NCI-H748 treated with DMSO at 0.1 percent for 48 hours (cell line): ENCODE measurements around the gene POLR2E.

Experiments used
- DNase-seq: peaks from one replicate; lab custom pipeline; 2025; lab: John Stamatoyannopoulos, UW

POLR2E gene

DNA sequence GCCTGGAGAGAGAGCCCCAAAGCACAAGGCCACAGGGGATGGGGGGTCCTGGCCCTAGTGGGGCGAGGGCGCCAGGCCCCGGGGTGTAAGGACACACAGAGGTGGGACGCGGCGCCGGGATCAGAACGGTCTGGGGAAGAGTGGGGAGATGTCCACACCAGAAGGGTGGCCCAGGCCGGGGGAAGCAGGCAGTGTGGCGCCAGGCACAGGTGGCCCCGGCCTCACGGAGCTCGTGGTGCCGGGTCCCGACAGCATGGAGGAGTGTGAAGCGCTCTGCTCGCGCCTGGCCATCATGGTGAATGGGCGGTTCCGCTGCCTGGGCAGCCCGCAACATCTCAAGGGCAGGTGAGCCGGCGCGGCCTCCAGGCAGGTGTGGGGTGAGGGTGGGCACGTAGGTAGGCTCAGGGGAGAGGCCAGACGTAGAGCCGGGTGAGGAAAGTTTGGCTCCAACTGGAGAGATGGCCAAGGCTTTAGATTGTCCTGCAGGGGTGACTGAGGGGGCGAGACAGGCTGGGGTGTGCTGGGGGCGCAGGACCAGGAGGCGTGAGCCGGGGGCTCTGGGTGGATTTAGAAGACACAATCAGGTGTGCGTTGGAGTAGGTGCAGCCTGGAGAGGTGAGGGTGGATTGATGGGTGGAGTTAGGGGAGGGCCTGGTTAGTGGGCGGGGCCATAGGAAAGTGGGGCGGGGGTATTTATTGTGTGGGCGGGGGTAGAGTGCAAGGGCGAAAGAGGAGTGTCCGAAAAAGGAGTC is 31.1 kb downstream of the POLR2E start:
- no peak for DNase-seq

DNA sequence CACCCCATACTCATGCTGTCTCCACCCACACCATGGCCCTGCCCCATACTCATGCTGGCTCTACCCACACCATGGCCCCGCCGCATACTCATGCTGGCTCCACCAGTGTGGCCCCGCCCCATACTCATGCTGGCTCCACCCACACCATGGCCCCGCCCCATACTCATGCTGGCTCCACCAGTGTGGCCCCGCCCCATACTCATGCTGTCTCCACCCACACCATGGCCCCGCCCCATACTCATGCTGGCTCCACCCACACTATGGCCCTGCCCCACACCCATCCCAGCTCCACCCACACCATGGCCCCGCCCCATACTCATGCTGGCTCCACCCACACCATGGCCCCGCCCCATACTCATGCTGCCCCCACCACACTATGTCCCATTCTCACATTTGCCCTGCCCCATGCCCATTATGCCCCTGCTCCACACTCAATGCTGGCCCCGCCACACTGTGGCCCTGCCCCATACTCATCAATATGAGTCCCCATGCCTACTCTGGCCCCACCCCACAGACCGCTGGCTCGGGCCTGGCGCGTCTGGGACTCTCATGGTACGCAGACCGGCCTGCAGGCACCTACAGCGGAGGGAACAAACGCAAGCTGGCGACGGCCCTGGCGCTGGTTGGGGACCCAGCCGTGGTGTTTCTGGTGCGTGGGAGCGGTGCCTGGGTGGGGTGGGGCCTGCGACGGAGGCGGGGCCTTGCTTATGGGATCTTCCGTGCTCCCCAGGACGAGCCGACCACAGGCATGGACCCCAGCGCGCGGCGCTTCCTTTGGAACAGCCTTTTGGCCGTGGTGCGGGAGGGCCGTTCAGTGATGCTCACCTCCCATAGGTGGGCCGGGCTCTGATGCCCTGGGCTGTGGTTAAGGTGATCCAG is 31.9 kb downstream of the POLR2E start:
- DNase-seq: no peak

DNA sequence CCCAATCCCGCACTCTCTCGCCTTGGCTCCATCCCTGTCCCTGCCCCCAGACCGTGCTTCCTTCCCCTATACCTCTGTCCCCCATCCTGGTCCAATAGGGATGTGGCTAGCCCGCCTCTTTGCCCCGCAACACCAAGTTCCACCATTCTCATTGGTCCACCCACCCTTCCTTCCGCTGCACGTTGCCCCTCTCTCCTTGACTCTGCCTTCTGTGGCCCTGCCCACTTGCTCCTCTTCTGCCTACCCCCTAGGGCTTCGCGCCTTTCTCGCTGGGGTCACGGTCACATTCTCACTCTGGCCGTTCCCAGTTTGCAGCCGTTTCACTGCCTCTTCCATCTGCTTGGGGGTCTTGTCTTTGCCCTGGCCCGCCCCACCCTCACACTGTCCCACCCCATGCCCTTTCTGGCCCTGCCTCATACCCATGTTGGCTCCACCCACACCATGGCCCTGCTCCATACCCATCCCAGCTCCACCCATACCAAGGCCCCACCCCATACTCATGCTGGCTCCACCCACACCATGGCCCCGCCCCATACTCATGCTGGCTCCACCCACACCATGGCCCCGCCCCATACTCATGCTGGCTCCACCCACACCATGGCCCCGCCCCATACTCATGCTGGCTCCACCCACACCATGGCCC is 32.7 kb downstream of the POLR2E start:
- DNase-seq: no peak

DNA sequence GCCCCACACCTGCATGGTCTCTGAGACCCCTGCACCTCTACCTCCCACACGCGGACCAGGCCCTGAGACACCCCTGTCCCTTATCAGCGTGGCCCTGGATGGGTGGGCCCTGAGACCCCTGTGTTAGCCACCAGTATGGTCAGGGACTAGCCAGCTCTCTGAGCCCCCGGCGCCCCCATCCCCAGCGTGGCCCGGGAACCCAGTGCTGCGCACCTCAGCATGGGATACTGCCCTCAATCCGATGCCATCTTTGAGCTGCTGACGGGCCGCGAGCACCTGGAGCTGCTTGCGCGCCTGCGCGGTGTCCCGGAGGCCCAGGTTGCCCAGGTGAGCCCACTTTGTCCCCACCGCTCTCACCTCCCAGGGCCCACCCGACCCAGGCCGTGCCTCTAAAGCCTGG is 33.2 kb downstream of the POLR2E start:
- DNase-seq: no peak

DNA sequence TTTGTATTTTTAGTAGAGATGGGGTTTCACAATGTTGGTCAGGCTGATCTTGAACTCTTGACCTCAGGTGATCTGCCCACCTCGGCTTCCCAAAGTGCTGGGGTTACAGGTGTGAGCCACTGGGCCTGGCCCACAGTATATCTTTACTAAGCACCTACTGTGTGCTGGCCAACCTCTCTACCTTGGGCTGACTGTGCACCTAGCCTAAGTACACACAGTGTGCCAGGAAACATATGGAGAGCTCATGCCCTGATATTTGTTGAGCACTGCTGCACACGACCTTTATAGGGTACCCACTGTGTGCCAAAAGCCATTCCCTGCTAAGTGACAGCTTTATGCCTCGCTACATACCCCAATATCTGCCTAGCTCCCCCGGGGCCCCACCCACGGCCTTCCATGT is 34.5 kb downstream of the POLR2E start:
- no peak for DNase-seq

DNA sequence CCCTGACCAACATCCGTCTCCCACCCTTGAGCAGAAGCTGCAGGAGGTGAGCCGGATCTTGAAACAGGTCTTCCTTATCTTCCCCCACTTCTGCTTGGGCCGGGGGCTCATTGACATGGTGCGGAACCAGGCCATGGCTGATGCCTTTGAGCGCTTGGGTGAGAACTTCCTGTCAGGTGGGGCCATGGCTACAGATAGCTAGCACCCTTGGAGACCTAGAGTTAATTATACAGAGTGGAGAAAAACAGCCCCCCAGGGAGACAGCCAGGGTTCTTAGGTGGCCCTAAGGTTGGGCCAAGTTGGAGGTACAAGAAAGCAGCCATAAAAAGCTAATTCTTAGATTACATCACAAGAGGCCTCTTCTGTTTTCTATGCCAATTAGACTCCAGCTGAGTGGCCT is 37.1 kb downstream of the POLR2E start:
- DNase-seq: no peak

DNA sequence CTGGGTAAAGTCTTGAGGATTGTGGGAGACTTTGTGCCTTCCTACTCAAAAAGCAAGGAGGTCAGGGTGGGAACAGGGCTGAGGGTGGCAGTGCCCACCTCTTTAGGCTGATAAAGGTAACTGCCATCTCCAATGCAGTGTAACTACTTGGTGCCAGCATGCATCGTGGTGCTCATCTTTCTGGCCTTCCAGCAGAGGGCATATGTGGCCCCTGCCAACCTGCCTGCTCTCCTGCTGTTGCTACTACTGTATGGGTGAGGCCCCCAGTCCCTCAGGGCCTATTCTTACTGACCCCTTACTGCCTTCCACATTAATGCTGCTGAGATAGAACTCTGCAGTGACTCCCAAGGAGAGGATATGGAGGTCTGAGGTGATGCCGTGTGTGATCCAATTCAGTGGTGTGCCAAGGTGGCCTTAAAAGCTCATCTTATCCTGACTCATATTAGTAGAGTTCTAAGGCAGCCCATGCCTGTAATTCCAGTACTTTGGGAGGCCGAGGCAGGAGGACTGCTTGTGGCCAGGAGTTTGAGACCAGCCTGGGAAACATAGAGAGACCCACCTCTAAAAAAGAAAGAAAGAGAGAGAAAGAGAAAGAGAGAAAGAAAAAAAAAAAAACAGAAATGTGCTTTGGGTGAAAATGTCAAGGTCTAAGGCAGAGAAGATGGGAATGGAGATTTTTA is 37.9 kb downstream of the POLR2E start:
- no peak for DNase-seq

DNA sequence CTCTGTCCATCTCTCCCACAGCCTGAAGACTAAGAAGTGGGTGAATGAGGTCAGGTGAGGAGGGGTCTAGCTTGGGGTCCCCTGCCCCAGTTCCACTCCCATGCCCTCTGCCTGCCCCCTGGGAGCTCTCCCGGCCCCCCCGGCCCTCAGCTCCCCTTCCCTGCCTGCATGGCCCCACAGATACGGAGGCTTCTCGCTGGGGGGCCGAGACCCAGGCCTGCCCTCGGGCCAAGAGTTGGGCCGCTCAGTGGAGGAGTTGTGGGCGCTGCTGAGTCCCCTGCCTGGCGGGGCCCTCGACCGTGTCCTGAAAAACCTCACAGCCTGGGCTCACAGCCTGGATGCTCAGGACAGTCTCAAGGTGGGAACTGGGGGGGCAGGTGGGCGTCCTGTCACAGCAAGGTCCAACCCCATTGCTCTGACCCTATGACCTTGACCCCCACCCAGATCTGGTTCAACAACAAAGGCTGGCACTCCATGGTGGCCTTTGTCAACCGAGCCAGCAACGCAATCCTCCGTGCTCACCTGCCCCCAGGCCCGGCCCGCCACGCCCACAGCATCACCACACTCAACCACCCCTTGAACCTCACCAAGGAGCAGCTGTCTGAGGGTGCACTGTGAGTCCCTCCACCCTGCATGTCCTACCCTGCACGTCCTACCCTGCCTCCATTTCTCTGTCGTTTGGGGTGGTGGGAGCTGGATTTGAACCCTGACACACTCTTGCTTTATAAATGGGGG is 39.1 kb downstream of the POLR2E start:
- DNase-seq: no peak

DNA sequence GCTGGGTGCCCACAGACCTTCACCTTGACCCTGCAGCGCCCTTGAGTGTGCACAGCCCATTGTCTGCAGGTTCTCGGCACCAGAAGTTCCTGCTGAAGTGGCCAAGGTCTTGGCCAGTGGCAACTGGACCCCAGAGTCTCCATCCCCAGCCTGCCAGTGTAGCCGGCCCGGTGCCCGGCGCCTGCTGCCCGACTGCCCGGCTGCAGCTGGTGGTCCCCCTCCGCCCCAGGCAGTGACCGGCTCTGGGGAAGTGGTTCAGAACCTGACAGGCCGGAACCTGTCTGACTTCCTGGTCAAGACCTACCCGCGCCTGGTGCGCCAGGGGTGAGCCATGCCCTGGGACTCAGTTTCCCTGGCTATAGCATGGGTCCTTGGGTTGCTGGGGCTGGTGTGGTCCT is 40.1 kb downstream of the POLR2E start:
- DNase-seq: no peak

DNA sequence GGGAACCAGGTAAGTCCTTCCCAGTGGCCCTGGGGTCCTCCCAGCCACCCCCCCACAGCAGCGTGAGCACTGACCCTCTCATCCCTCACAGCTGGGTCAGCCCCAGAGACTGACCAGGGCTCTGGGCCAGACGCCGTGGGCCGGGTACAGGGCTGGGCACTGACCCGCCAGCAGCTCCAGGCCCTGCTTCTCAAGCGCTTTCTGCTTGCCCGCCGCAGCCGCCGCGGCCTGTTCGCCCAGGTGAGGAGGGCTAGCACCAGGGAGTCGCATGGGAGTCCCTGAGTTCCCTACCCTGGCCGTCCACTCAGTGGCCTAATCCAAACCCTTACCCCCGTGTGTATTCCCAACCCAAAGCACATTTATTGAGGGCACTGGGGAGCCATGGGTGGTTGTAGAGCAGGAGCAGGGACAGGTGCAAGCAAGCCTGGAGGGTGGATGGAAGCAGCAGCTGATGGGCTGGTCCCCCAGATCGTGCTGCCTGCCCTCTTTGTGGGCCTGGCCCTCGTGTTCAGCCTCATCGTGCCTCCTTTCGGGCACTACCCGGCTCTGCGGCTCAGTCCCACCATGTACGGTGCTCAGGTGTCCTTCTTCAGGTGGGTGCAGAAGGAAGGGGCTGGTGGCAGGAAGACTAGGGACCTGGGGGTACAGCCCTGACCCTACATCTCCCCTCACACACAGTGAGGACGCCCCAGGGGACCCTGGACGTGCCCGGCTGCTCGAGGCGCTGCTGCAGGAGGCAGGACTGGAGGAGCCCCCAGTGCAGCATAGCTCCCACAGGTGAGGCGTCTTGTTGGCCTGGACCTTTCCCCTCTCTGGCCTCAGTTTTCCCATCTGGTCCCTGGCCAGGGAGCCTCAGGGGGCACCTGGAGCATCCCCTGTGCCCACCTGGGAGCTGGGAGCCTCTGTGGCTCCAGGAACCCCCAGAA is 40.8 kb downstream of the POLR2E start:
- no peak for DNase-seq

DNA sequence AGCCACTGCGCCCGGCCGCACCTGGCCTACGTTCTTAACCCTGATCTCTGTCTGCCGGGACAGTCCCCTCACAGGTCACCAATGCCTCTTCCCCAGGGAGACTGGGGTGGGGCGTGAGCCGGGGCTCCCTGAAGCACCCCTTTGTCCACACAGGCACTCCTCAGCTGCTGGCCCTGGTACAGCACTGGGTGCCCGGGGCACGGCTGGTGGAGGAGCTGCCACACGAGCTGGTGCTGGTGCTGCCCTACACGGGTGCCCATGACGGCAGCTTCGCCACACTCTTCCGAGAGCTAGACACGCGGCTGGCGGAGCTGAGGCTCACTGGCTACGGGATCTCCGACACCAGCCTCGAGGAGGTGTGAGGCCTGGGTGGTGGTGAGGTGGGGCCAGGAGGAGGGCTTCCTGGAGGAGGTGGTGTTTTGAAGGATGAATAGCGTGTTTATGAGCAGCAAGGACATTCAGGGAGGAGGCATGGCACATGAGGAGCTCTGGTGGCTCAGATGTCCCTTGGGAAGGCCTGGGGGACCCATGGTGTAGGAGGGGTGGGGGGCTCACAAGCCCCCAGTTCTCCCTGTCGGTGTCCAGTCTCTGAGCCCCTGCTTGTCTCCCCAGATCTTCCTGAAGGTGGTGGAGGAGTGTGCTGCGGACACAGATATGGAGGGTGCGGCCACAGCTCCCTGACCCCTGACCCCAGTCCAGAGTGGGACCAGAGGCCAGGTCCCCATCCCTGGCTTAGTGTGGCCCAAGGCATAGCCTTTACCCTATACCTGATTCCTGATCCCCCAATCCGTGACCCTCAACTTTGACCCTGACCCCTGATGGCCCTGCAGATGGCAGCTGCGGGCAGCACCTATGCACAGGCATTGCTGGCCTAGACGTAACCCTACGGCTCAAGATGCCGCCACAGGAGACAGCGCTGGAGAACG is 41.7 kb downstream of the POLR2E start:
- no peak for DNase-seq

DNA sequence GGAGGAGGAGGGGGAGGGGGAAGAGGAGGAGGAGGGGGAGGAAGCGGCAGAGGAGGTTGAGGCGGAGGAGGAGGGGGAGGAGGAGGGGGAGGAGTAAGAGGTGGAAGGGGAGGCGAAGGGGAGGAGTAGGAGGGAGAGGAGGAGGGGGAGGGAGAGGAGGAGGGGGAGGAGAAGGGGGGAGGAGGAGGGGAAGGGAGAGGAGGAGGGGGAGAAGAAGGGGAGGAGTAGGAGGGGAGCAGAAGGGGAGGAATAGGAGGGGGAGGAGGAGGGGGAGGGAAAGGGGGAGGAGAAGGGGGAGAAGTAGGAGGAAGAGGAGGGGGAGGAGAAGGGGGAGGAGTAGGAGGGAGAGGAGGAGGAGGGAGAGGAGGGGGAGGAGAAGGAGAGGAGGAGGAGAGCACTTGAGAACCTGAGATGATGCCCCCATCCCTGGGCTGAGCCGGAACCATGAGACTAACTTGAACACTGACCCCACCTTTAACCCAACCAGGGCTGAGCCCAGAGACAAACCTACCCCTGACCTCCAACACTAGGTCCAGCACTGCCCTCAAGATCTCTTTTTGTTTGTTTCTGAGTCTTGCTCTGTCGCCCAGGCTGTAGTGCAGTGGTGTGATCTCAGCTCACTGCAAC is 42.7 kb downstream of the POLR2E start:
- DNase-seq: no peak

DNA sequence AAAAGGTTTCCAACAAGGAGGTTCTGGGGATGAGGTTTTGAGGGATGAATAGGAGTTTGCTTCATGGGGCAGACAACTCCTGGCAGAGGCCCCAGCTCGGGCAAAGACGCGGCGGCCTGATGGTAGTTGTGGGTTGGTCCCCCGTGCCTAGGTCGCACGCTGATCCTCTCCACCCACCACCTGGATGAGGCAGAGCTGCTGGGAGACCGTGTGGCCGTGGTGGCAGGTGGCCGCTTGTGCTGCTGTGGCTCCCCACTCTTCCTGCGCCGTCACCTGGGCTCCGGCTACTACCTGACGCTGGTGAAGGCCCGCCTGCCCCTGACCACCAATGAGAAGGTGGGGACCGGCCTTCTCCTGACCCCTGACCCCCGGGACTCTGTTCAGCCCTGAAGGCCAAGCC is 43.4 kb downstream of the POLR2E start:
- no peak for DNase-seq

DNA sequence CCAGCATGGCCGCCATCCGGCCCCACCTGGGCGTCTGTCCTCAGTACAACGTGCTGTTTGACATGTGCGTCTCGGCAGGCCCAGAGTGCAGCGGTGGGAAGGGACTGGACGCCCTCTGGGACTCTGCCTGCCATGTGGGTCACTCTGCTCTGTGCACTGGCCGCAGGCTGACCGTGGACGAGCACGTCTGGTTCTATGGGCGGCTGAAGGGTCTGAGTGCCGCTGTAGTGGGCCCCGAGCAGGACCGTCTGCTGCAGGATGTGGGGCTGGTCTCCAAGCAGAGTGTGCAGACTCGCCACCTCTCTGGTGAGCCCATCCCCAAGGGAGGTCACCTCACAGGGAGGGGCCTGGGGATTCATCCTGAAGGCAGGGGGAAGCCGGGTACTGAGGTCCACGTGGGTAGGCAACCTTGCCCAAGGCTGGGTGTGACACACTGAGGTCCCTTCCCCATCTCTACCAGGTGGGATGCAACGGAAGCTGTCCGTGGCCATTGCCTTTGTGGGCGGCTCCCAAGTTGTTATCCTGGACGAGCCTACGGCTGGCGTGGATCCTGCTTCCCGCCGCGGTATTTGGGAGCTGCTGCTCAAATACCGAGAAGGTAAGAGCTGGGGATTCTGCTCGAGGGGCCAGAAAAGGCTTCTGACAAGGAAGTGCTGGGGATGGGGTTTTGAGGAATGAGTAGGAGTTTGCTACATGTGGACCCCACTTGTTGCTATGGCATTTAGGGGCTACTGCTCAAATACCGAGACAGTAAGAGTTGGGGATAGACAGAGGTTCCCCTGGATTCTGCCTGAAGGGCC is 44.0 kb downstream of the POLR2E start:
- no peak for DNase-seq

DNA sequence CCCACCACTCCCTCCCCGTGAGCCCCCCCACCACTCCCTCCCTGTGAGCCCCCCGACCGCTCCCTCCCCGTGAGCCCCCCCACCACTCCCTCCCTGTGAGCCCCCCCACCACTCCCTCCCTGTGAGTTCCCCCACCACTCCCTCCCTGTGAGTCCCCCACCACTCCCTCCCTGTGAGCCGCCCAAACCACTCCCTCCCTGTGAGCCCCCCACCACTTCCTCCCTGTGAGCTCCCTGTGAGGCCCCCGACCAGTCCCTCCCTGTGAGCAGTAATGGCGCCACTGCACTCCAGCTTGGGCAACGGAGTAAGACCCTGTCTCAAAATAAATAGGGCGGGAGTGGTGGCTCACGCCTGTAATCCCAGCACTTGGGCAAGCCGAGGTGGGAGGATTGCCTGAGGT is 45.4 kb downstream of the POLR2E start:
- DNase-seq: no peak

DNA sequence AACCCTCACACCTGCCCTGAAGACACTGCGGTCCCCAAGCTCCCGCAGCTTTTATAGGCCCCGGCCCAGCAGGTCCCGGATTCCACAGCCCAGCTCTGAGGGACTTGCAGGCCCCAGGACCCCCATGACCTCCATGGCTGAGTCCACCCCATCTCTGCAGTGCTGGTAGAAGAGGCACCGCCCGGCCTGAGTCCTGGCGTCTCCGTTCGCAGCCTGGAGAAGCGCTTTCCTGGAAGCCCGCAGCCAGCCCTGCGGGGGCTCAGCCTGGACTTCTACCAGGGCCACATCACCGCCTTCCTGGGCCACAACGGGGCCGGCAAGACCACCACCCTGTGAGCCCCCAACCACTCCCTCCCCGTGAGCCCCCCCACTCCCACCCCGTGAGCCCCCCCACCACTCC is 46.1 kb downstream of the POLR2E start:
- DNase-seq: no peak

DNA sequence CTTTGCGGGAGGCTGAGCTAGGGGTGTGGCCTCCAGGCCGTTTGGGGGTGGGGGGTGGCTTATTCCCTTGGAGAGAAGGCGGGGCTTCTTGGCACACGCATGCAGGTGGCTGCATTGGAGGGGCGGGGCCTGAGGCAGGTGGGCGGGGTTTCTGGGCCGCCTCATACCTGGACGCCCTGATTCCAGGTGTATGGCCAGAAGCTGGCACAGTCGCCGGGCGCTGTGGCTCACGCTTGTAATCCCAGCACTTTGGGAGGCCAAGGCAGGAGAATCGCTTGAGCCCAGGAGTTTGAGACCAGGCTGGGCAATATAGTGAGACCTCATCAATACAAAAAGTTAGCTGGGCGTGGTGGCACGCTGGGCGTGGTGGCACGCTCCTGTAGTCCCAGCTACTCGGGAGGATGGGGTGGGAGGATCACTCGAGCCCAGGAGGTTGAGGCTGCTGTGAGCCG is 47.5 kb downstream of the POLR2E start:
- no peak for DNase-seq
